GM12878 (cell line): ENCODE data around the gene FXYD4. TPM values are rescaled to one million over a fixed set of nuclear protein-coding genes. Genes with fewer than 3 reads are reported as not detected.

Experiments
- ATAC-seq: fragments of 200-7000 bp; cut with Tn5 transposase; 3 replicates; pipeline ENCODE4 v1.9.1; 2020; ENCODE audit warnings: mild to moderate bottlenecking, moderate library complexity
- BruUV-seq: library from RNA; stranded (reverse); fragments of 400-500 nt; replicated peaks from 2 replicates; lab custom pipeline; 2021; lab: Mats Ljungman, UMichigan
- CTCF ChIA-PET: fragments of 300-600 bp; sonication (Branson Sonifier 250); formaldehyde crosslinking; extraction: SDS; loops from one replicate; lab custom pipeline; 2021; ENCODE audit warnings: inconsistent platforms; lab: Yijun Ruan, JAX
- POLR2A ChIA-PET: fragments of 350-600 bp; formaldehyde crosslinking; extraction: SDS; loops from one replicate; lab custom pipeline; 2021; ENCODE audit warnings: inconsistent platforms; lab: Charles Lee
- RAD21 ChIA-PET: fragments of 300-600 bp; sonication (Branson Sonifier 250); formaldehyde crosslinking; loops from one replicate; lab custom pipeline; 2023; ENCODE audit warnings: antibody characterized with exemption; ENCODE audit not compliant: unreplicated experiment; lab: Charles Lee
- SMC1A ChIA-PET: fragments of 300-600 bp; sonication (Branson Sonifier 250); formaldehyde crosslinking; loops from one replicate; lab custom pipeline; 2023; ENCODE audit not compliant: unreplicated experiment, uncharacterized antibody; lab: Charles Lee
- DNase-seq: peaks from one replicate; pipeline ENCODE4 v3.0.0-alpha.2; 2011; ENCODE audit warnings: low read depth, low spot score
- FAIRE-seq: peaks from 3 replicates; lab custom pipeline; 2011; peaks lifted over from hg19 to GRCh38; lab: Jason Lieb, UNC
- H2AFZ ChIP-seq: 2 replicates; pipeline ENCODE4 v1.6.0; 2011; ENCODE audit warnings: low read depth, low read length, control low read depth; ENCODE audit not compliant: control insufficient read depth
- H3K27ac ChIP-seq: 2 replicates; pipeline ENCODE4 v1.5.1; 2011; ENCODE audit warnings: control low read depth; ENCODE audit not compliant: control insufficient read depth, insufficient read depth
- H3K27me3 ChIP-seq, 2 experiments: replicated peaks in 1 of 2; 2 replicates each; pipeline versions ENCODE4 v1.6.0 to v1.6.1; 2011; ENCODE audit warnings: low read length in 1 of 2; ENCODE audit not compliant: control insufficient read depth in 2 of 2, insufficient read depth in 2 of 2
- H3K36me3 ChIP-seq, 2 experiments: 2 replicates each; pipeline ENCODE4 v1.5.1; 2011; ENCODE audit warnings: low read length in 1 of 2; ENCODE audit not compliant: control insufficient read depth in 2 of 2, insufficient read depth in 2 of 2
- H3K4me1 ChIP-seq: 2 replicates; pipeline ENCODE4 v1.6.1; 2011; ENCODE audit warnings: mild to moderate bottlenecking, low read length, moderate library complexity, mixed read lengths; ENCODE audit not compliant: control insufficient read depth, insufficient read depth
- H3K4me2 ChIP-seq: 2 replicates; pipeline ENCODE4 v1.6.0; 2011; ENCODE audit warnings: control low read depth; ENCODE audit not compliant: control insufficient read depth, insufficient read depth
- H3K4me3 ChIP-seq: fragments of 200-600 bp; sonication (generic); 2 replicates; pipeline ENCODE4 v1.5.1; 2016
- H3K79me2 ChIP-seq: 2 replicates; pipeline ENCODE4 v1.6.0; 2011; ENCODE audit warnings: low read length; ENCODE audit not compliant: control insufficient read depth, insufficient read depth
- H3K9ac ChIP-seq: 2 replicates; pipeline ENCODE4 v1.8.0; 2011; ENCODE audit warnings: low read length, control low read depth, mixed read lengths; ENCODE audit not compliant: control insufficient read depth, insufficient read depth
- H3K9me3 ChIP-seq: replicated peaks from 3 replicates; pipeline ENCODE4 v1.5.1; 2011; ENCODE audit warnings: mild to moderate bottlenecking, low read length; ENCODE audit not compliant: control insufficient read depth, insufficient read depth
- H4K20me1 ChIP-seq: 2 replicates; pipeline ENCODE4 v1.6.0; 2011; ENCODE audit not compliant: control insufficient read depth, insufficient read depth
- BHLHE40 ChIP-seq, 2 experiments: fragments of 450-650 bp in 1 of 2; IDR thresholded peaks; 2 replicates each; pipeline ENCODE4 v1.6.1; 2011 to 2017; ENCODE audit warnings: low read depth in 2 of 2, borderline replicate concordance in 1 of 2, improper control_type of control experiment in 1 of 2, low read length in 1 of 2, mild to moderate bottlenecking in 1 of 2
- BRCA1 ChIP-seq: IDR thresholded peaks from 2 replicates; pipeline ENCODE4 v1.6.1; 2011; ENCODE audit warnings: low read depth, low read length, improper control_type of control experiment
- CEBPB ChIP-seq, 2 experiments: fragments of 150-350 bp in 1 of 2; IDR thresholded peaks; 2 replicates each; pipeline ENCODE4 v1.6.1; 2012 to 2014; ENCODE audit warnings: low read depth in 2 of 2, low read length in 2 of 2, borderline replicate concordance in 1 of 2, inconsistent platforms in 1 of 2
- CREB1 ChIP-seq: IDR thresholded peaks from 2 replicates; pipeline ENCODE4 v1.6.1; 2012; ENCODE audit warnings: low read depth, mild to moderate bottlenecking, inconsistent platforms
- EGR1 ChIP-seq, 2 experiments: IDR thresholded peaks; 1 replicate in 1 of 2; 2 replicates in 1 of 2; pipeline ENCODE4 v1.6.1; 2011 to 2012; ENCODE audit warnings: low read depth in 2 of 2, low read length in 2 of 2, borderline replicate concordance in 1 of 2, mild to moderate bottlenecking in 1 of 2, moderate library complexity in 1 of 2
- ESRRA ChIP-seq: IDR thresholded peaks from 2 replicates; pipeline ENCODE4 v1.6.1; 2012; ENCODE audit warnings: mild to moderate bottlenecking, low read length, improper control_type of control experiment
- RELA ChIP-seq: fragments of 450-650 bp; IDR thresholded peaks from 2 replicates; pipeline ENCODE4 v1.8.0; 2014; ENCODE audit warnings: borderline replicate concordance; ENCODE audit not compliant: partially characterized antibody
- SKIL ChIP-seq: fragments of 450-650 bp; IDR thresholded peaks from 2 replicates; pipeline ENCODE4 v1.6.1; 2017; ENCODE audit warnings: mild to moderate bottlenecking, low read depth, inconsistent platforms; ENCODE audit not compliant: poor library complexity, severe bottlenecking
- TCF3 ChIP-seq: IDR thresholded peaks from 2 replicates; pipeline ENCODE4 v1.6.1; 2012; ENCODE audit warnings: low read depth, mild to moderate bottlenecking, low read length, borderline replicate concordance; ENCODE audit not compliant: insufficient read depth
- ZNF622 ChIP-seq: fragments of 450-650 bp; IDR thresholded peaks from 2 replicates; pipeline ENCODE4 v1.6.1; 2017; ENCODE audit warnings: mild to moderate bottlenecking, inconsistent platforms
- ZNF687 ChIP-seq: fragments of 450-650 bp; IDR thresholded peaks from 2 replicates; pipeline ENCODE4 v1.6.1; 2017; ENCODE audit warnings: mild to moderate bottlenecking, moderate library complexity
- ZSCAN29 ChIP-seq: fragments of 450-650 bp; IDR thresholded peaks from 2 replicates; pipeline ENCODE4 v1.6.1; 2017; ENCODE audit warnings: mild to moderate bottlenecking, moderate library complexity
- WGBS: methylation state at CpG from one replicate; pipeline ENCODE4 v1.1.6; 2016; ENCODE audit warnings: low lambda C conversion rate; ENCODE audit not compliant: insufficient replicate concordance, insufficient coverage; ENCODE audit errors: missing lambda C conversion rate; 5-methylcytosine and 5-hydroxymethylcytosine counted together
- in situ Hi-C: fragments of 300-500 bp; cut with MboI; formaldehyde crosslinking; loops from 9 replicates; pipeline ENCODE4 v1.14.3; 2018; ENCODE audit warnings: mixed read lengths
- intact Hi-C: fragments of 100-400 bp; cut with micrococcal nuclease; formaldehyde crosslinking; loops from one replicate; pipeline ENCODE4 v1.14.2; 2022; ENCODE audit not compliant: unreplicated experiment
- polyA plus RNA-seq, 11 experiments: library from polyadenylated mRNA; depleted of rRNA in 4 of 11; unstranded in 6 of 11; stranded (reverse) in 5 of 11; fragments of >200 nt; fragmentation: Nextera tagmentation in 4 of 11; fragmentation: Illumina TruSeq in 1 of 11; extraction: Ambion mirVana in 4 of 11; extraction: Trizol in 1 of 11; gene quantifications; 1 replicate in 1 of 11; 2 replicates in 10 of 11; pipeline versions ENCODE4 v1.2.1 to v1.2.3, GENCODE V29; 2011 to 2016; ENCODE audit warnings: inconsistent platforms in 2 of 11, missing spikeins in 2 of 11, low read depth in 1 of 11
- total RNA-seq, 4 experiments: library from RNA; depleted of rRNA in 3 of 4; stranded (reverse); fragments of >200 nt in 3 of 4; fragmentation: Illumina TruSeq in 1 of 4; extraction: Trizol in 1 of 4; gene quantifications; 2 replicates each; pipeline versions ENCODE4 v1.2.1 to v1.2.3, GENCODE V29; 2013 to 2021

FXYD4 gene
- total and polyA plus RNA-seq, 10 of the 15 experiments (the other 5 are each of a cell fraction or from before 2014, with no cell fraction given): not detected

GRCh38 chr10:43365001-43365400 is 6.4 kb upstream of the FXYD4 start:
- H3K27ac ChIP-seq: no peak overlapping the region
- no peak overlapping the region for H3K4me2 ChIP-seq
- DNase-seq (no peak), FAIRE-seq (no peak), ATAC-seq (no peak)
- ChIA-PET SMC1A (no interaction called here), RAD21 (no interaction called here), CTCF (no interaction called here), POLR2A (no interaction called here)
- no peak overlapping the region for H3K4me3 ChIP-seq
- no peaks in the 10 kb centered on the region for H3K79me2 ChIP-seq
- in situ Hi-C loops: loop anchor here (25.0 kb wide), 1 partner anchor 153 kb away; no protein-coding TSS in a partner anchor
- 17% methylated on average over 3 of the region's 3 CpGs for WGBS
- no peaks in the 10 kb centered on the region for H4K20me1 ChIP-seq
- TF ChIP-seq ESRRA: no peak
- TF ChIP-seq RELA: no peak
- TF ChIP-seq BHLHE40 (IDR thresholded peaks at IDR 0.05; ENCODE audit: borderline replicate concordance in 1 of 2, low read depth in 2 of 2, low read length in 1 of 2): no peak
- no peak for TF ChIP-seq BRCA1
- TF ChIP-seq CEBPB (IDR thresholded peaks at IDR 0.05; ENCODE audit: borderline replicate concordance in 1 of 2, low read depth in 2 of 2, low read length in 2 of 2): no peak
- no peak for TF ChIP-seq ZNF687
- TF ChIP-seq ZSCAN29: no peak
- TF ChIP-seq CREB1: no peak
- no peak for TF ChIP-seq SKIL
- no peak for TF ChIP-seq ZNF622
- TF ChIP-seq TCF3: no peak
- no peak for TF ChIP-seq EGR1 (IDR thresholded peaks at IDR 0.05; ENCODE audit: borderline replicate concordance in 1 of 2, low read depth in 2 of 2, low read length in 2 of 2)
- no peaks in the 10 kb centered on the region for H3K36me3 ChIP-seq
- no peak overlapping the region for H3K9ac ChIP-seq
- BruUV-seq: no TSS peak
- no peaks in the 10 kb centered on the region for H3K9me3 ChIP-seq
- intact Hi-C loops: no loop called here
- no peak overlapping the region for H2AFZ ChIP-seq
- no peaks in the 10 kb centered on the region for H3K27me3 ChIP-seq
- H3K4me1 ChIP-seq: peaks cover 4% of the 10 kb centered on the region
